ENCODE measurements around the gene NAV1. TPM values are rescaled to one million over a fixed set of nuclear protein-coding genes. Genes with fewer than 3 reads are reported as not detected.

NAV1 gene
- polyA plus RNA-seq, 2 of the 4 experiments (the other 2 are of a cell fraction): 3.7 to 8.4 TPM

- TF ChIP-seq BCL3 (IDR thresholded peaks at IDR 0.05): no peak
- no peak for TF ChIP-seq ZNF302 (CRISPR knock-in tag; IDR thresholded peaks at IDR 0.05)
- no peak for TF ChIP-seq JUNB (IDR thresholded peaks at IDR 0.05)
- TF ChIP-seq MYC (IDR thresholded peaks at IDR 0.05; ENCODE audit: borderline replicate concordance, low read length): no peak
- no peak for TF ChIP-seq NPAS2 (CRISPR knock-in tag; IDR thresholded peaks at IDR 0.05; ENCODE audit: borderline replicate concordance)
These were observed 32.8 kb upstream of the NAV1 start (continued) for GRCh38 chr1:201506092-201506491.

GRCh38 chr1:201506557-201507359 lies 32.2 kb upstream of the NAV1 start, which contains the start of gene CSRP1:
CSRP1 (minus strand) TSS chr1:201507123; CDS start chr1:201496303, 10,820 bp downstream.
- no peak for FAIRE-seq
- Histone ChIP-seq H3K27ac (peak within 1 kb of the TSS; percentile 87 to 96), H3K4me2 (peak within 1 kb of the TSS; percentile 85), H3K4me3 (peak within 1 kb of the TSS; percentile 66), H3K9me3 (no peaks in the 10 kb centered on the region), H3K4me1 (peaks cover 62% of the 10 kb centered on the region)
- ChIA-PET CTCF (interaction anchor here (0.8 to 49.4 kb wide), 7 partner anchors 7 to 145 kb away, joined by 3 to 1452 read pairs (median 5); partner anchors contain the start of gene CSRP1), POLR2A (interaction anchor here (1.0 to 3.9 kb wide), 6 partner anchors 15 to 71 kb away, joined by 3 to 19 read pairs (median 5); partner anchors contain the start of gene PHLDA3)
- WGBS (ENCODE audit: missing lambda C conversion rate): 3% methylated on average over 26 of the region's 71 CpGs
- peak; percentile 82 to 85 for ATAC-seq
- peak; percentile 88 to 98 for DNase-seq (ENCODE audit: low read depth in 1 of 2, low spot score in 1 of 2)
- TF ChIP-seq MAZ (IDR thresholded peaks at IDR 0.05; ENCODE audit: borderline replicate concordance, low read depth, low read length) (no peak), POLR2AphosphoS2 (conservative IDR thresholded peaks at IDR 0.05; ENCODE audit: low read length) (no peak), RCOR1 (IDR thresholded peaks at IDR 0.05; ENCODE audit: low read depth, low read length) (no peak), MAX (IDR thresholded peaks at IDR 0.05) (peak; percentile 90), RNF2 (IDR thresholded peaks at IDR 0.05; ENCODE audit: borderline replicate concordance, low read depth) (no peak), PBX3 (IDR thresholded peaks at IDR 0.05) (0 out of 2 replicates have a peak, but pooled peaks have one; percentile 8), CTCF (IDR thresholded peaks at IDR 0.05) (no peak; the same call in 2 of the 3 replicates), CBX8 (IDR thresholded peaks at IDR 0.05) (no peak), ATOH8 (CRISPR knock-in tag; IDR thresholded peaks at IDR 0.05; ENCODE audit: low read depth) (no peak), RFX5 (IDR thresholded peaks at IDR 0.05) (no peak), EHMT2 (IDR thresholded peaks at IDR 0.05; ENCODE audit: low read depth) (no peak), HOXA7 (CRISPR knock-in tag; IDR thresholded peaks at IDR 0.05) (no peak), SMC3 (IDR thresholded peaks at IDR 0.05) (peak; percentile 21; the same call in 1 of the 3 replicates), HOXB5 (CRISPR knock-in tag; IDR thresholded peaks at IDR 0.05) (no peak), ZFP36 (IDR thresholded peaks at IDR 0.05; ENCODE audit: borderline replicate concordance, partially characterized antibody) (no peak), HES2 (IDR thresholded peaks at IDR 0.05) (no peak), CHD4 (IDR thresholded peaks at IDR 0.05; ENCODE audit: borderline replicate concordance) (no peak), FOXS1 (CRISPR knock-in tag; IDR thresholded peaks at IDR 0.05) (no peak), ZC3H11A (IDR thresholded peaks at IDR 0.05) (no peak), ESRRA (IDR thresholded peaks at IDR 0.05; ENCODE audit: borderline replicate concordance, low read length) (no peak), HMGXB4 (CRISPR knock-in tag; IDR thresholded peaks at IDR 0.05; ENCODE audit: borderline replicate concordance) (no peak), JUNB (IDR thresholded peaks at IDR 0.05) (no peak), BCL3 (IDR thresholded peaks at IDR 0.05) (peak; percentile 89; the same call in 2 of the 3 replicates), JUN (IDR thresholded peaks at IDR 0.05) (peak; percentile 88 to 96; a peak in 4 of 5 replicates), PHF8 (IDR thresholded peaks at IDR 0.05; ENCODE audit: borderline replicate concordance, low read depth) (peak; percentile 65)
